ENCODE results near the gene TENM4.

DNA sequence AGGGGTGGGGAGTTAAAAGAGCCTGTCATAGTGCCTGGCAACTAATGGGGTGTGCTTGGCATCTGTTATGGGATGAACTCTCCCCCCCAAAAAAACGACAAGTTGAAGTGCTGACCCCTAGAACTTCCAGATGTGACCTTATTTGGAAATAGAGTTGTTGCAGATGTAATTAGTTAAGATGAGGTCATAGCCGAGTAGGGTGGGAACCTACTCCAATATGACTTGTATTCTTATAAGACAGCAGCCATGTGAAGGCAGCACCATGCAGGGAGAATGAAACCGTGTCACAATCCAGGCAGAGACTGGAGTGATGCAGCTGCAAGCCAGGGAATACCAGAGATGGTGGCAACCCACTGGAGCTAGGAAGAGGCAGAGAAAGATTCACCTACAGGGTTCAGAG is 394.5 kb downstream of the TENM4 start:
- TF ChIP-seq CTCF (IDR thresholded peaks at IDR 0.05): no peak
- no peak for TF ChIP-seq POLR2AphosphoS5 (IDR thresholded peaks at IDR 0.05; ENCODE audit: low read depth, low read length)
- TF ChIP-seq, protein P1, sequence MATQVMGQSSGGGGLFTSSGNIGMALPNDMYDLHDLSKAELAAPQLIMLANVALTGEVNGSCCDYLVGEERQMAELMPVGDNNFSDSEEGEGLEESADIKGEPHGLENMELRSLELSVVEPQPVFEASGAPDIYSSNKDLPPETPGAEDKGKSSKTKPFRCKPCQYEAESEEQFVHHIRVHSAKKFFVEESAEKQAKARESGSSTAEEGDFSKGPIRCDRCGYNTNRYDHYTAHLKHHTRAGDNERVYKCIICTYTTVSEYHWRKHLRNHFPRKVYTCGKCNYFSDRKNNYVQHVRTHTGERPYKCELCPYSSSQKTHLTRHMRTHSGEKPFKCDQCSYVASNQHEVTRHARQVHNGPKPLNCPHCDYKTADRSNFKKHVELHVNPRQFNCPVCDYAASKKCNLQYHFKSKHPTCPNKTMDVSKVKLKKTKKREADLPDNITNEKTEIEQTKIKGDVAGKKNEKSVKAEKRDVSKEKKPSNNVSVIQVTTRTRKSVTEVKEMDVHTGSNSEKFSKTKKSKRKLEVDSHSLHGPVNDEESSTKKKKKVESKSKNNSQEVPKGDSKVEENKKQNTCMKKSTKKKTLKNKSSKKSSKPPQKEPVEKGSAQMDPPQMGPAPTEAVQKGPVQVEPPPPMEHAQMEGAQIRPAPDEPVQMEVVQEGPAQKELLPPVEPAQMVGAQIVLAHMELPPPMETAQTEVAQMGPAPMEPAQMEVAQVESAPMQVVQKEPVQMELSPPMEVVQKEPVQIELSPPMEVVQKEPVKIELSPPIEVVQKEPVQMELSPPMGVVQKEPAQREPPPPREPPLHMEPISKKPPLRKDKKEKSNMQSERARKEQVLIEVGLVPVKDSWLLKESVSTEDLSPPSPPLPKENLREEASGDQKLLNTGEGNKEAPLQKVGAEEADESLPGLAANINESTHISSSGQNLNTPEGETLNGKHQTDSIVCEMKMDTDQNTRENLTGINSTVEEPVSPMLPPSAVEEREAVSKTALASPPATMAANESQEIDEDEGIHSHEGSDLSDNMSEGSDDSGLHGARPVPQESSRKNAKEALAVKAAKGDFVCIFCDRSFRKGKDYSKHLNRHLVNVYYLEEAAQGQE (IDR thresholded peaks at IDR 0.05; ENCODE audit: insufficient read depth in 1 of 2, low read depth in 2 of 2, low read length in 1 of 2): no peak
- no peak for TF ChIP-seq TCF7L2 (IDR thresholded peaks at IDR 0.05; ENCODE audit: low read depth, low read length)
- no peak for TF ChIP-seq SIN3A (IDR thresholded peaks at IDR 0.05; ENCODE audit: borderline replicate concordance, insufficient read depth, low read depth, low read length)
